ENCODE data around the gene ETV7. TPM values are rescaled to one million over a fixed set of nuclear protein-coding genes. Genes with fewer than 3 reads are reported as not detected.
"Not testable (repeated sequence)": the region's sequence is repeated elsewhere in the genome, so short reads cannot be mapped to it uniquely, and the experiment has no call there.

ETV7 gene
- total RNA-seq, 1 donor from 2014 or later: not detected

GRCh38 chr6:36418558-36418957 lies 31.1 kb upstream of the ETV7 start:
- H3K4me3 Mint-ChIP-seq (ENCODE audit: unreplicated experiment): no peak overlapping the region
- H3K36me3 Mint-ChIP-seq (ENCODE audit: low read depth, unreplicated experiment): no peaks in the 10 kb centered on the region
- no peak for DNase-seq (ENCODE audit: low spot score)
- peaks cover 2% of the 10 kb centered on the region for H3K27me3 Mint-ChIP-seq (ENCODE audit: unreplicated experiment)
- TF ChIP-seq, protein P1, sequence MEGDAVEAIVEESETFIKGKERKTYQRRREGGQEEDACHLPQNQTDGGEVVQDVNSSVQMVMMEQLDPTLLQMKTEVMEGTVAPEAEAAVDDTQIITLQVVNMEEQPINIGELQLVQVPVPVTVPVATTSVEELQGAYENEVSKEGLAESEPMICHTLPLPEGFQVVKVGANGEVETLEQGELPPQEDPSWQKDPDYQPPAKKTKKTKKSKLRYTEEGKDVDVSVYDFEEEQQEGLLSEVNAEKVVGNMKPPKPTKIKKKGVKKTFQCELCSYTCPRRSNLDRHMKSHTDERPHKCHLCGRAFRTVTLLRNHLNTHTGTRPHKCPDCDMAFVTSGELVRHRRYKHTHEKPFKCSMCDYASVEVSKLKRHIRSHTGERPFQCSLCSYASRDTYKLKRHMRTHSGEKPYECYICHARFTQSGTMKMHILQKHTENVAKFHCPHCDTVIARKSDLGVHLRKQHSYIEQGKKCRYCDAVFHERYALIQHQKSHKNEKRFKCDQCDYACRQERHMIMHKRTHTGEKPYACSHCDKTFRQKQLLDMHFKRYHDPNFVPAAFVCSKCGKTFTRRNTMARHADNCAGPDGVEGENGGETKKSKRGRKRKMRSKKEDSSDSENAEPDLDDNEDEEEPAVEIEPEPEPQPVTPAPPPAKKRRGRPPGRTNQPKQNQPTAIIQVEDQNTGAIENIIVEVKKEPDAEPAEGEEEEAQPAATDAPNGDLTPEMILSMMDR (IDR thresholded peaks at IDR 0.05; ENCODE audit: unreplicated experiment): no peak
- H3K4me1 Mint-ChIP-seq (ENCODE audit: unreplicated experiment): peaks cover 16% of the 10 kb centered on the region
- no peak overlapping the region for H3K27ac Mint-ChIP-seq (ENCODE audit: unreplicated experiment)
- H3K9me3 Mint-ChIP-seq (ENCODE audit: unreplicated experiment): no peaks in the 10 kb centered on the region

- Mint-ChIP-seq H3K27ac (ENCODE audit: unreplicated experiment) (peak overlapping the region; percentile 49), H3K4me3 (ENCODE audit: unreplicated experiment) (no peak overlapping the region), H3K9me3 (ENCODE audit: unreplicated experiment) (no peaks in the 10 kb centered on the region), H3K36me3 (ENCODE audit: low read depth, unreplicated experiment) (peaks cover 4% of the 10 kb centered on the region), H3K27me3 (ENCODE audit: unreplicated experiment) (peaks cover 2% of the 10 kb centered on the region), H3K4me1 (ENCODE audit: unreplicated experiment) (peaks cover 10% of the 10 kb centered on the region)
- DNase-seq (ENCODE audit: low spot score): no peak
- TF ChIP-seq, protein P1 (IDR thresholded peaks at IDR 0.05; ENCODE audit: unreplicated experiment): no peak
These were observed 27.0 kb upstream of the ETV7 start for GRCh38 chr6:36414481-36414880.

DNA sequence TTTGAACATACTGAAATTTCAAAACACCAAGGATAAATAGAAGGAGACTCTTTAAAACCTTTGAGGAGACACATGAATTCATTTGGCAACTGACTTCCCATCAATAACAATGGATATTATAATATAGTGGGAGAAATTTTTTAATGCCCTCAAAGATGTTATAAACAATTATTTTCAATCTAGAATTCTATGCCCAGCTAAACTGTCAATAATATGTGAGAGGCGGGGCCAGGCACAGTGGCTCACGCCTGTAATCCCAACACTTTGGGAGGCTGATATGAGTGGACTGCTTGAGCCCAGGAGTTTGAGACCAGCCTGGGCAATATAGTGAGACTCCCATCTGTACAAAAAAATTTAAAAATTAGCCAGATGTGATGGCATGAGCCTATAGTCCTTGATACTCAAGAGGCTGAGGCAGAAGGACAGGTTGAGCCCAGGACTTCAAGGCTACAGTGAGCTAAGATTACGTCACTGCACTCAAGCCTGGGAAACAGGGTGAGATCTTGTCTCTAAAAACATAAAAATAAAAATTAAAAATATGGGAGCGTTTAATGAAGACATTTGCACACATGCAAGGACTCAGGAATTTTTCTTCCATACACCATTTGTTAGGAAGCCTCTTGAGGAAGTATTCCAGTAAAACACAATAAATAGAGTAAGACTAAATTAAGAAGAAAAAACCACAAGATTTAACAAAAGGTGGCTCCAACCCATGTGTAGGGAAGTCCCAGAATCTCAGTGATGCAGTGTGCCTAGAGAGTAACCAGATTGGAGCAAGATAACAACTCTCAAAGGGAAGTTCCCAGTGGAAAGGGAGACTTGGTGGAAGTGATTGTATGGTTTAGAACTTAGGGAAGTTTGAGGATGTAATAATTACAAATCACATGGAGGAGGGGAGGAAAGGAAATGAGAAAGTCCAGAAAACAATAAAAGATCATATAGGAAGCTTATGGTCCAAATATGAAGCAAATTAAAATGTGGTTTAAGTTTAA lies 26.3 kb upstream of the ETV7 start:
- peaks cover 4% of the 10 kb centered on the region for H3K36me3 Mint-ChIP-seq (ENCODE audit: low read depth, unreplicated experiment)
- DNase-seq (ENCODE audit: low spot score): no peak
- no peaks in the 10 kb centered on the region for H3K9me3 Mint-ChIP-seq (ENCODE audit: unreplicated experiment)
- TF ChIP-seq, protein P1 (IDR thresholded peaks at IDR 0.05; ENCODE audit: unreplicated experiment): no peak
- peaks cover 2% of the 10 kb centered on the region for H3K27me3 Mint-ChIP-seq (ENCODE audit: unreplicated experiment)
- no peak overlapping the region for H3K4me3 Mint-ChIP-seq (ENCODE audit: unreplicated experiment)
- H3K4me1 Mint-ChIP-seq (ENCODE audit: unreplicated experiment): peaks cover 8% of the 10 kb centered on the region
- peak overlapping the region; percentile 49 for H3K27ac Mint-ChIP-seq (ENCODE audit: unreplicated experiment)

- H3K27ac Mint-ChIP-seq (ENCODE audit: unreplicated experiment); H3K9me3 Mint-ChIP-seq (ENCODE audit: unreplicated experiment); DNase-seq (ENCODE audit: low spot score); H3K36me3 Mint-ChIP-seq (ENCODE audit: low read depth, unreplicated experiment); H3K27me3 Mint-ChIP-seq (ENCODE audit: unreplicated experiment); H3K4me1 Mint-ChIP-seq (ENCODE audit: unreplicated experiment); H3K4me3 Mint-ChIP-seq (ENCODE audit: unreplicated experiment): not testable (repeated sequence)
These were observed 22.2 kb upstream of the ETV7 start for GRCh38 chr6:36409718-36410117.

DNA sequence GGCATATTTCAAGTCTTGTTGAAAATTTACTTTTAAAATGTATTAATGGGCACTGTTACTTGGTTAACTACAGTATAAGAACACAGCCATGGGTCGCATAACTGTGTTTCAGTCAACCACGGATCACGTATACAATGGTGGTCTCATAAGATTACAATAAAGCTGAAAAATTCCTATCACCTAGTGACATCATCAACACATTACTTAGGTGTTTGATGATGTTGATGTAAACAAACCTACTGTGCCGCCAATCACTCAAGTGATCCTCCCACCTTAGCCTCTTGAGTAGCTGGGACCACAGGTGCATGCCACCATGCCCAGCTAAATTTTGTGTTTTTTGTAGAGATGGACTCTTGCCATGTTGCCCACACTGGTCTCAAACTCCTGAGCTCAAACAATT lies 16.7 kb upstream of the ETV7 start:
- no peak overlapping the region for H3K27ac Mint-ChIP-seq (ENCODE audit: unreplicated experiment)
- no peaks in the 10 kb centered on the region for H3K27me3 Mint-ChIP-seq (ENCODE audit: unreplicated experiment)
- DNase-seq (ENCODE audit: low spot score): no peak
- TF ChIP-seq, protein P1 (IDR thresholded peaks at IDR 0.05; ENCODE audit: unreplicated experiment): no peak
- H3K9me3 Mint-ChIP-seq (ENCODE audit: unreplicated experiment): no peaks in the 10 kb centered on the region
- H3K36me3 Mint-ChIP-seq (ENCODE audit: low read depth, unreplicated experiment): no peaks in the 10 kb centered on the region
- no peak overlapping the region for H3K4me3 Mint-ChIP-seq (ENCODE audit: unreplicated experiment)
- no peaks in the 10 kb centered on the region for H3K4me1 Mint-ChIP-seq (ENCODE audit: unreplicated experiment)

Measured in endothelial cell (in vitro differentiated cells).